ENCODE data around the gene DSP. TPM values are rescaled to one million over a fixed set of nuclear protein-coding genes. Genes with fewer than 3 reads are reported as not detected.

The DSP gene
- total RNA-seq, 1 experiment from 2014 or later, result 20.1 TPM

- no peak for ATAC-seq
- Histone ChIP-seq H3K9me3 (ENCODE audit: control insufficient read depth, insufficient read depth, low read depth, low read length) (no peaks in the 10 kb centered on the region), H3K36me3 (ENCODE audit: control insufficient read depth, insufficient read depth, low read length) (peaks cover 2% of the 10 kb centered on the region; the same call in 1 of the 2 replicates), H3K4me1 (ENCODE audit: control insufficient read depth, insufficient read depth, low read length) (peaks cover 4% of the 10 kb centered on the region), H3K4me3 (ENCODE audit: low read depth in 2 of 2, low read length in 2 of 2) (no peak overlapping the region), H3K27me3 (ENCODE audit: control insufficient read depth, insufficient read depth, low read length) (peaks cover 16% of the 10 kb centered on the region), H3K27ac (ENCODE audit: low read length) (no peak overlapping the region)
- ChIA-PET POLR2A (interaction anchor here (0.5 kb wide), 1 partner anchor 299 kb away, joined by 3 read pairs; no protein-coding TSS in a partner anchor), CTCF (no interaction called here)
- DNase-seq (ENCODE audit: low read depth, low spot score), result no peak
- in situ Hi-C loops (cut with HindIII; ENCODE audit: low pct_unique_long_range_greater_than_20kb, low sequenced_read_pairs), result no loop called here
- no peak for TF ChIP-seq REST (IDR thresholded peaks at IDR 0.05; ENCODE audit: insufficient read depth in 1 of 2, low read depth in 2 of 2, low read length in 1 of 2)
- TF ChIP-seq TCF7L2 (IDR thresholded peaks at IDR 0.05; ENCODE audit: low read depth, low read length), result no peak
- no peak for TF ChIP-seq CTCF (IDR thresholded peaks at IDR 0.05)
- TF ChIP-seq POLR2AphosphoS5 (IDR thresholded peaks at IDR 0.05; ENCODE audit: low read depth, low read length), result no peak
- no peak for TF ChIP-seq SIN3A (IDR thresholded peaks at IDR 0.05; ENCODE audit: borderline replicate concordance, insufficient read depth, low read depth, low read length)
- no TSS peak for BruUV-seq (replicated peaks)
- intact Hi-C loops (cut with micrococcal nuclease; ENCODE audit: unreplicated experiment), result no loop called here
These were observed 4.5 kb downstream of the DSP start for GRCh38 chr6:7546020-7546369.

GRCh38 chr6:7546383-7546782 lies 4.9 kb downstream of the DSP start:
- intact Hi-C loops (cut with micrococcal nuclease; ENCODE audit: unreplicated experiment) (no loop called here), in situ Hi-C loops (cut with HindIII; ENCODE audit: low pct_unique_long_range_greater_than_20kb, low sequenced_read_pairs) (no loop called here)
- Histone ChIP-seq H3K9me3 (ENCODE audit: control insufficient read depth, insufficient read depth, low read depth, low read length) (no peaks in the 10 kb centered on the region), H3K4me1 (ENCODE audit: control insufficient read depth, insufficient read depth, low read length) (peaks cover 4% of the 10 kb centered on the region), H3K36me3 (ENCODE audit: control insufficient read depth, insufficient read depth, low read length) (peaks cover 2% of the 10 kb centered on the region; the same call in 1 of the 2 replicates), H3K27ac (ENCODE audit: low read length) (no peak overlapping the region), H3K4me3 (ENCODE audit: low read depth in 2 of 2, low read length in 2 of 2) (no peak overlapping the region), H3K27me3 (ENCODE audit: control insufficient read depth, insufficient read depth, low read length) (peaks cover 16% of the 10 kb centered on the region)
- BruUV-seq (replicated peaks), result no TSS peak
- POLR2A ChIA-PET, result no interaction called here
- DNase-seq (ENCODE audit: low read depth, low spot score) (no peak), ATAC-seq (no peak)
- CTCF ChIA-PET, result no interaction called here
- TF ChIP-seq TCF7L2 (IDR thresholded peaks at IDR 0.05; ENCODE audit: low read depth, low read length) (no peak), REST (IDR thresholded peaks at IDR 0.05; ENCODE audit: insufficient read depth in 1 of 2, low read depth in 2 of 2, low read length in 1 of 2) (no peak), CTCF (IDR thresholded peaks at IDR 0.05) (no peak), POLR2AphosphoS5 (IDR thresholded peaks at IDR 0.05; ENCODE audit: low read depth, low read length) (no peak)

Measured in Panc1 (cell line).